Smooth muscle cell (in vitro differentiated cells): ENCODE data around the gene ZDHHC14. TPM values are rescaled to one million over a fixed set of nuclear protein-coding genes. Genes with fewer than 3 reads are reported as not detected.

Experiments
- DNase-seq: peaks from one replicate; lab custom pipeline; 2025; ENCODE audit not compliant: unreplicated experiment; lab: John Stamatoyannopoulos, UW
- H2AFZ ChIP-seq: fragments of 200-600 bp; sonication (generic); 2 replicates; pipeline ENCODE4 v1.6.0; 2016; ENCODE audit warnings: antibody characterized with exemption, low read depth, mild to moderate bottlenecking
- H3F3A ChIP-seq: fragments of 200-600 bp; sonication (generic); 2 replicates; pipeline ENCODE4 v1.6.0; 2017; ENCODE audit warnings: antibody characterized with exemption, low read depth
- H3K27ac ChIP-seq: fragments of 200-600 bp; sonication (generic); 2 replicates; pipeline ENCODE4 v1.5.1; 2016; ENCODE audit warnings: low read depth, mild to moderate bottlenecking
- H3K27me3 ChIP-seq: fragments of 200-600 bp; sonication (generic); 2 replicates; pipeline ENCODE4 v1.6.1; 2016; ENCODE audit warnings: low read depth, mild to moderate bottlenecking
- H3K36me3 ChIP-seq: fragments of 200-600 bp; sonication (generic); 2 replicates; pipeline ENCODE4 v1.5.1; 2016; ENCODE audit warnings: low read depth
- H3K4me1 ChIP-seq: fragments of 200-600 bp; sonication (generic); 2 replicates; pipeline ENCODE4 v1.5.1; 2016; ENCODE audit warnings: low read depth
- H3K4me2 ChIP-seq: fragments of 200-600 bp; sonication (generic); 2 replicates; pipeline ENCODE4 v1.6.0; 2016; ENCODE audit warnings: mild to moderate bottlenecking
- H3K4me3 ChIP-seq: fragments of 200-600 bp; sonication (generic); 2 replicates; pipeline ENCODE4 v1.5.1; 2016; ENCODE audit warnings: mild to moderate bottlenecking
- H3K79me2 ChIP-seq: fragments of 200-600 bp; sonication (generic); 2 replicates; pipeline ENCODE4 v1.6.0; 2016; ENCODE audit warnings: low read depth, mild to moderate bottlenecking
- H3K9ac ChIP-seq: fragments of 200-600 bp; sonication (generic); 2 replicates; pipeline ENCODE4 v1.6.0; 2016; ENCODE audit warnings: low read depth
- H3K9me3 ChIP-seq: fragments of 200-600 bp; sonication (generic); replicated peaks from 2 replicates; pipeline ENCODE4 v1.5.1; 2016; ENCODE audit warnings: low read depth
- H4K20me1 ChIP-seq: fragments of 200-600 bp; sonication (generic); 2 replicates; pipeline ENCODE4 v1.6.0; 2016; ENCODE audit warnings: low read depth
- CTCF ChIP-seq: fragments of 200-600 bp; sonication (generic); IDR thresholded peaks from 2 replicates; pipeline ENCODE4 v1.5.1; 2017; ENCODE audit warnings: borderline replicate concordance, mild to moderate bottlenecking, antibody characterized with exemption; ENCODE audit not compliant: insufficient read depth, poor library complexity, severe bottlenecking
- WGBS: methylation state at CpG from one replicate; pipeline ENCODE4 v1.1.7; 2016; ENCODE audit warnings: low lambda C conversion rate; 5-methylcytosine and 5-hydroxymethylcytosine counted together
- polyA plus RNA-seq: library from polyadenylated mRNA; unstranded; fragments of >200 nt; fragmentation: Nextera tagmentation; extraction: Ambion mirVana; gene quantifications from 2 replicates; pipeline ENCODE4 v1.2.1, GENCODE V29; 2016
- total RNA-seq: library from RNA; depleted of rRNA; stranded (reverse); fragments of >200 nt; gene quantifications from 2 replicates; pipeline ENCODE4 v1.2.3, GENCODE V29; 2014

ZDHHC14 gene
- total and polyA plus RNA-seq, 2 experiments from 2014 or later, result 1.3 to 1.6 TPM

- Histone ChIP-seq H3K36me3 (no peaks in the 10 kb centered on the region), H4K20me1 (no peaks in the 10 kb centered on the region), H3K4me2 (no peak overlapping the region), H3F3A (no peaks in the 10 kb centered on the region), H2AFZ (no peak overlapping the region), H3K9ac (no peak overlapping the region), H3K27ac (no peak overlapping the region), H3K79me2 (no peaks in the 10 kb centered on the region), H3K4me3 (no peak overlapping the region), H3K9me3 (no peaks in the 10 kb centered on the region), H3K27me3 (no peaks in the 10 kb centered on the region), H3K4me1 (peaks cover 12% of the 10 kb centered on the region)
- no peak for DNase-seq
- WGBS, result 88% methylated on average over 25 of the region's 25 CpGs
- TF ChIP-seq CTCF, result no peak
Measured at GRCh38 chr6:157455731-157456523, 74.9 kb downstream of the ZDHHC14 start.

GRCh38 chr6:157456524-157456829 lies 75.5 kb downstream of the ZDHHC14 start:
- H3K79me2 ChIP-seq, result no peaks in the 10 kb centered on the region
- 85% methylated on average over 4 of the region's 4 CpGs for WGBS
- H3K4me1 ChIP-seq, result peaks cover 12% of the 10 kb centered on the region
- H3K9ac ChIP-seq, result no peak overlapping the region
- no peaks in the 10 kb centered on the region for H3K9me3 ChIP-seq
- H3K36me3 ChIP-seq, result no peaks in the 10 kb centered on the region
- no peaks in the 10 kb centered on the region for H3F3A ChIP-seq
- TF ChIP-seq CTCF, result no peak
- H3K27ac ChIP-seq, result no peak overlapping the region
- H2AFZ ChIP-seq, result no peak overlapping the region
- DNase-seq, result no peak
- H3K4me2 ChIP-seq, result no peak overlapping the region
- no peaks in the 10 kb centered on the region for H4K20me1 ChIP-seq
- no peaks in the 10 kb centered on the region for H3K27me3 ChIP-seq
- H3K4me3 ChIP-seq, result no peak overlapping the region

- DNase-seq, result no peak
- Histone ChIP-seq H3K27me3 (no peaks in the 10 kb centered on the region), H3K4me1 (peaks cover 21% of the 10 kb centered on the region), H3K9ac (no peak overlapping the region), H3K9me3 (no peaks in the 10 kb centered on the region), H3K27ac (no peak overlapping the region), H3F3A (no peaks in the 10 kb centered on the region), H2AFZ (no peak overlapping the region), H4K20me1 (no peaks in the 10 kb centered on the region), H3K4me2 (no peak overlapping the region), H3K36me3 (no peaks in the 10 kb centered on the region), H3K79me2 (no peaks in the 10 kb centered on the region), H3K4me3 (no peak overlapping the region)
- WGBS, result 83% methylated on average over 6 of the region's 6 CpGs
- TF ChIP-seq CTCF, result no peak
Measured at GRCh38 chr6:157457787-157458186, 76.8 kb downstream of the ZDHHC14 start.

GRCh38 chr6:157459327-157459726 lies 78.3 kb downstream of the ZDHHC14 start:
- DNase-seq, result no peak
- TF ChIP-seq CTCF, result no peak
- 81% methylated on average over 5 of the region's 5 CpGs for WGBS
- no peaks in the 10 kb centered on the region for H3K36me3 ChIP-seq
- H3K4me3 ChIP-seq, result no peak overlapping the region
- no peaks in the 10 kb centered on the region for H3K9me3 ChIP-seq
- no peaks in the 10 kb centered on the region for H4K20me1 ChIP-seq
- no peak overlapping the region for H2AFZ ChIP-seq
- no peaks in the 10 kb centered on the region for H3K79me2 ChIP-seq
- H3K9ac ChIP-seq, result no peak overlapping the region
- H3K4me1 ChIP-seq, result peaks cover 25% of the 10 kb centered on the region
- H3F3A ChIP-seq, result no peaks in the 10 kb centered on the region
- H3K27ac ChIP-seq, result no peak overlapping the region
- H3K4me2 ChIP-seq, result no peak overlapping the region
- no peaks in the 10 kb centered on the region for H3K27me3 ChIP-seq
